Kidney epithelial cell (primary cell): ENCODE results near the gene UBR4. TPM values are rescaled to one million over a fixed set of nuclear protein-coding genes. Genes with fewer than 3 reads are reported as not detected.

Experiments
- DNase-seq: peaks from one replicate; pipeline ENCODE4 v3.0.0-alpha.2; 2010; ENCODE audit warnings: low read depth
- H3K27me3 ChIP-seq: 2 replicates; pipeline ENCODE4 v1.6.0; 2011; ENCODE audit warnings: low read length; ENCODE audit not compliant: control insufficient read depth, insufficient read depth
- H3K36me3 ChIP-seq: 2 replicates; pipeline ENCODE4 v1.5.1; 2011; ENCODE audit warnings: low read length; ENCODE audit not compliant: control insufficient read depth, insufficient read depth
- H3K4me3 ChIP-seq: 2 replicates; pipeline ENCODE4 v1.5.1; 2011; ENCODE audit warnings: low read depth, mild to moderate bottlenecking, control low read depth, low read length
- CTCF ChIP-seq: IDR thresholded peaks from 2 replicates; pipeline ENCODE4 v1.5.1; 2011; ENCODE audit warnings: mild to moderate bottlenecking, moderate library complexity, low read length, control low read depth, inconsistent platforms; ENCODE audit not compliant: insufficient read depth, poor library complexity, severe bottlenecking
- total RNA-seq: library from RNA; depleted of rRNA; stranded (reverse); fragments of >200 nt; gene quantifications from 2 replicates; pipeline ENCODE4 v1.2.3, GENCODE V29; 2015

Gene UBR4
- total RNA-seq, 1 donor from 2014 or later, result 125 TPM

GRCh38 chr1:19101244-19101643, 108.8 kb downstream of the UBR4 start:
- no peak for DNase-seq
- no peak overlapping the region for H3K4me3 ChIP-seq
- H3K27me3 ChIP-seq, result no peaks in the 10 kb centered on the region
- no peak for TF ChIP-seq CTCF
- H3K36me3 ChIP-seq, result peaks cover 4% of the 10 kb centered on the region

- DNase-seq, result no peak
- Histone ChIP-seq H3K27me3 (no peaks in the 10 kb centered on the region), H3K36me3 (peaks cover 6% of the 10 kb centered on the region), H3K4me3 (no peak overlapping the region)
- no peak for TF ChIP-seq CTCF
These were observed 110.0 kb downstream of the UBR4 start for GRCh38 chr1:19100028-19100427.

- no peak for DNase-seq
- peaks cover 9% of the 10 kb centered on the region for H3K36me3 ChIP-seq
- H3K27me3 ChIP-seq, result no peaks in the 10 kb centered on the region
- TF ChIP-seq CTCF, result no peak
- H3K4me3 ChIP-seq, result no peak overlapping the region
These were observed 113.1 kb downstream of the UBR4 start for GRCh38 chr1:19096990-19097389.

GRCh38 chr1:19096036-19096833, 113.8 kb downstream of the UBR4 start:
- Histone ChIP-seq H3K36me3 (peaks cover 9% of the 10 kb centered on the region), H3K27me3 (no peaks in the 10 kb centered on the region), H3K4me3 (no peak overlapping the region)
- DNase-seq, result no peak
- peak; percentile 66 for TF ChIP-seq CTCF

- peaks cover 11% of the 10 kb centered on the region for H3K36me3 ChIP-seq
- no peak overlapping the region for H3K4me3 ChIP-seq
- H3K27me3 ChIP-seq, result no peaks in the 10 kb centered on the region
- DNase-seq, result no peak
- no peak for TF ChIP-seq CTCF
These were observed 118.7 kb downstream of the UBR4 start for GRCh38 chr1:19091196-19091953.
